Right lobe of liver (tissue), 6 donors: Measurements from ENCODE around the gene CACNG4. TPM values are rescaled to one million over a fixed set of nuclear protein-coding genes. Genes with fewer than 3 reads are reported as not detected.

Experiments used
- ATAC-seq, 4 donors: fragments of 200-7000 bp; cut with Tn5 transposase; one replicate each; pipeline ENCODE4 v1.9.1; 2020; ENCODE audit warnings: mild to moderate bottlenecking in 4 of 4, moderate library complexity in 4 of 4
- DNase-seq, 3 donors: peaks; one replicate each; pipeline ENCODE4 v3.0.0-alpha.2; 2020
- H3K27ac ChIP-seq, 3 donors: fragments of 200-600 bp; one replicate each; pipeline ENCODE4 v1.8.0; 2022
- H3K27me3 ChIP-seq, 2 donors: fragments of 200-600 bp; one replicate each; pipeline ENCODE4 v1.8.0; 2022
- H3K36me3 ChIP-seq, 4 donors: fragments of 200-600 bp; sonication (generic) in 1 of 4; one replicate each; pipeline versions ENCODE4 v1.5.1 to v1.8.0; 2017 to 2022; ENCODE audit warnings: control low read depth in 1 of 4
- H3K4me1 ChIP-seq, 4 donors: fragments of 200-600 bp; sonication (generic) in 1 of 4; one replicate each; pipeline versions ENCODE4 v1.5.1 to v1.8.0; 2017 to 2022; ENCODE audit warnings: control low read depth in 1 of 4
- H3K4me3 ChIP-seq, 3 donors: fragments of 200-600 bp; one replicate each; pipeline ENCODE4 v1.8.0; 2022
- H3K9me3 ChIP-seq, 4 donors: fragments of 200-600 bp; sonication (generic) in 1 of 4; one replicate each; pipeline versions ENCODE4 v1.5.1 to v1.8.0; 2017 to 2022; ENCODE audit warnings: control low read depth in 1 of 4
- CTCF ChIP-seq, 4 donors: fragments of 200-600 bp in 3 of 4; fragments of 450-650 bp in 1 of 4; IDR thresholded peaks; one replicate each; pipeline versions ENCODE4 v1.5.1 to v1.8.0; 2016 to 2022; ENCODE audit warnings: antibody characterized with exemption in 4 of 4, mild to moderate bottlenecking in 2 of 4
- POLR2A ChIP-seq: fragments of 450-650 bp; IDR thresholded peaks from one replicate; pipeline ENCODE4 v1.6.1; 2017; ENCODE audit warnings: antibody characterized with exemption, mild to moderate bottlenecking
- WGBS: methylation state at CpG from one replicate; pipeline ENCODE4 v1.1.6; 2018; ENCODE audit warnings: low coverage, low lambda C conversion rate; ENCODE audit not compliant: insufficient coverage; ENCODE audit errors: missing lambda C conversion rate; 5-methylcytosine and 5-hydroxymethylcytosine counted together
- intact Hi-C, 2 donors: fragments of 100-400 bp; cut with DNase I; formaldehyde crosslinking; loops; one replicate each; pipeline versions ENCODE4 v1.11.2 to v1.14.1; 2022
- total RNA-seq, 6 experiments: library from RNA; depleted of rRNA in 2 of 6; stranded (reverse); fragments of >200 nt in 2 of 6; fragmentation: NEBNext Ultra II Directional in 3 of 6; extraction: Animal tissue kit (Norgen Biotek cat#: 25700) in 3 of 6; gene quantifications; one replicate each; pipeline versions ENCODE4 v1.1.0 to v1.2.4, GENCODE V29; 2016 to 2023
- donor health status: DM: no; HTN: yes; CAD: no.
- donor health status: DM: no; HTN: no; CAD: no.
- donor health status: DM: no; HTN: no; CAD: no.
- donor health status: DM: no; HTN: yes; CAD: no.
- donor health status: DM: no; HTN: yes; CAD: no.

Gene CACNG4
- total RNA-seq, 6 experiments from 2014 or later = not detected

- ATAC-seq = peak in 3 of 4 donors; percentile 51 to 77 (median 62)
- no peak overlapping the region for H3K4me3 ChIP-seq
- peaks cover 0 to 5% (median 0%) of the 10 kb centered on the region in 4 donors for H3K36me3 ChIP-seq
- TF ChIP-seq CTCF (IDR thresholded peaks at IDR 0.05) (no peak), POLR2A (no peak)
- 87% methylated on average over 2 of the region's 2 CpGs for WGBS
- intact Hi-C loops = no loop called here
- peak overlapping the region in 1 of 3 donors; percentile 30 for H3K27ac ChIP-seq
- no peak for DNase-seq
- peaks cover 0 to 39% (median 12%) of the 10 kb centered on the region in 4 donors for H3K4me1 ChIP-seq
- no peaks in the 10 kb centered on the region for H3K27me3 ChIP-seq
- no peaks in the 10 kb centered on the region for H3K9me3 ChIP-seq
These were observed 115.0 kb downstream of the CACNG4 start for GRCh38 chr17:67079491-67079890.

GRCh38 chr17:67080804-67081203 lies 116.3 kb downstream of the CACNG4 start:
- Histone ChIP-seq H3K36me3 (peaks cover 0 to 8% (median 0%) of the 10 kb centered on the region in 4 donors), H3K4me3 (no peak overlapping the region), H3K4me1 (peaks cover 0 to 29% (median 8%) of the 10 kb centered on the region in 4 donors), H3K9me3 (no peaks in the 10 kb centered on the region), H3K27me3 (no peaks in the 10 kb centered on the region), H3K27ac (no peak overlapping the region)
- 91% methylated on average over 2 of the region's 2 CpGs for WGBS
- intact Hi-C loops = no loop called here
- no peak for ATAC-seq
- TF ChIP-seq CTCF (IDR thresholded peaks at IDR 0.05) (no peak), POLR2A (no peak)
- DNase-seq = no peak

- WGBS = 43% methylated on average over 1 of the region's 1 CpG
- ATAC-seq = no peak
These were observed 117.6 kb downstream of the CACNG4 start for GRCh38 chr17:67082107-67082506.

More at GRCh38 chr17:67082107-67082506, 117.6 kb downstream of the CACNG4 start:
- Histone ChIP-seq H3K4me1 (peaks cover 0 to 20% (median 4%) of the 10 kb centered on the region in 4 donors), H3K9me3 (no peaks in the 10 kb centered on the region), H3K36me3 (peaks cover 0 to 20% (median 3%) of the 10 kb centered on the region in 4 donors), H3K4me3 (no peak overlapping the region), H3K27ac (no peak overlapping the region), H3K27me3 (no peaks in the 10 kb centered on the region)
- intact Hi-C loops = no loop called here
- no peak for DNase-seq
- TF ChIP-seq POLR2A (no peak), CTCF (IDR thresholded peaks at IDR 0.05) (peak in 1 of 4 donors; percentile 15)

Other genes starting within 250 kb of the CACNG4 start
- not detected for gene CACNG5, start 129.6 kb upstream of the CACNG4 start, total RNA-seq
- gene CACNG1, start 79.8 kb downstream of the CACNG4 start, total RNA-seq = not detected